Tibial nerve (tissue), 4 donors: ENCODE results near the gene CANT1.

Experiments used
- EP300 ChIP-seq, 2 donors: sonication (generic); formaldehyde crosslinking; IDR thresholded peaks; one replicate each; pipeline ENCODE4 v1.6.1; 2017; ENCODE audit warnings: antibody characterized with exemption in 2 of 2, mild to moderate bottlenecking in 1 of 2
- POLR2A ChIP-seq, 2 donors: fragments of 450-650 bp; IDR thresholded peaks; one replicate each; pipeline ENCODE4 v1.6.1; 2017; ENCODE audit warnings: antibody characterized with exemption in 2 of 2, mild to moderate bottlenecking in 2 of 2, moderate library complexity in 2 of 2
- TF ChIP-seq, protein P1 (sequence below), 5 experiments: fragments of 200-600 bp in 3 of 5; fragments of 450-650 bp in 2 of 5; sonication (generic) in 3 of 5; IDR thresholded peaks; one replicate each; pipeline ENCODE4 v1.5.1; 2016 to 2019; ENCODE audit warnings: antibody characterized with exemption in 5 of 5, mild to moderate bottlenecking in 3 of 5, moderate library complexity in 2 of 5

DNA sequence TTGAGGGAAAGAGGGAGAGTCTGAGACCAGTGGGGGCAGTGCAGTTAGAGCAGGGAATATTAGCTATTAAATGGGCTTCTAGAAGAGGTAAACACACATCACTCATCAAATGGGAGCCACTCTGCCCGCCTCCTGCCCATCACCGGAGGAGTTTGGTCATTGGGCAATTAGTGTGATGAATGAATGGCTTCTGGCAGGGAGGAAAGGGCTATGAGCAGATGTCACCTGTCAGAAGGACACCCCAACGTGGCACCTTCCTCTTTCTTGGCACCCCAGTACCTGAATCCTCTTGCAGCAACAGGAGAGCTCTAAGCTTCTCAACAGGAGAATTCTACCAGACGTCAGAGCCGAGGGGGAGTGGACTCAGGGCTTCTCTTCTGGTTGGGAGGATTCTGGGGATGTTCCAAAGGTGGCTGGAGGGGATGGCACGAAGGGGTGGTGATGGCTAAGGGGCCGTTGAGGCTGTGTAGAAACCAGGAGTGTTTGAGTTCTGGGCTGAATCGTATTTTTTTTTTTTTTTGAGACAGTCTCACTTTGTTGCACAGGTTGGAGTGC lies 25.4 kb upstream of the CANT1 start:
- no peak for TF ChIP-seq EP300 (IDR thresholded peaks at IDR 0.05)
- TF ChIP-seq POLR2A (IDR thresholded peaks at IDR 0.05): no peak
- TF ChIP-seq, protein P1, sequence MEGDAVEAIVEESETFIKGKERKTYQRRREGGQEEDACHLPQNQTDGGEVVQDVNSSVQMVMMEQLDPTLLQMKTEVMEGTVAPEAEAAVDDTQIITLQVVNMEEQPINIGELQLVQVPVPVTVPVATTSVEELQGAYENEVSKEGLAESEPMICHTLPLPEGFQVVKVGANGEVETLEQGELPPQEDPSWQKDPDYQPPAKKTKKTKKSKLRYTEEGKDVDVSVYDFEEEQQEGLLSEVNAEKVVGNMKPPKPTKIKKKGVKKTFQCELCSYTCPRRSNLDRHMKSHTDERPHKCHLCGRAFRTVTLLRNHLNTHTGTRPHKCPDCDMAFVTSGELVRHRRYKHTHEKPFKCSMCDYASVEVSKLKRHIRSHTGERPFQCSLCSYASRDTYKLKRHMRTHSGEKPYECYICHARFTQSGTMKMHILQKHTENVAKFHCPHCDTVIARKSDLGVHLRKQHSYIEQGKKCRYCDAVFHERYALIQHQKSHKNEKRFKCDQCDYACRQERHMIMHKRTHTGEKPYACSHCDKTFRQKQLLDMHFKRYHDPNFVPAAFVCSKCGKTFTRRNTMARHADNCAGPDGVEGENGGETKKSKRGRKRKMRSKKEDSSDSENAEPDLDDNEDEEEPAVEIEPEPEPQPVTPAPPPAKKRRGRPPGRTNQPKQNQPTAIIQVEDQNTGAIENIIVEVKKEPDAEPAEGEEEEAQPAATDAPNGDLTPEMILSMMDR (IDR thresholded peaks at IDR 0.05): no peak
